GM21447 (cell line): ENCODE data around the gene TMEM125.

ENCODE experiments used
- ATAC-seq: cut with Tn5 transposase; IDR thresholded peaks from one replicate; pipeline ENCODE4 v1.9.1; 2021; ENCODE audit not compliant: unreplicated experiment

The TMEM125 gene

DNA sequence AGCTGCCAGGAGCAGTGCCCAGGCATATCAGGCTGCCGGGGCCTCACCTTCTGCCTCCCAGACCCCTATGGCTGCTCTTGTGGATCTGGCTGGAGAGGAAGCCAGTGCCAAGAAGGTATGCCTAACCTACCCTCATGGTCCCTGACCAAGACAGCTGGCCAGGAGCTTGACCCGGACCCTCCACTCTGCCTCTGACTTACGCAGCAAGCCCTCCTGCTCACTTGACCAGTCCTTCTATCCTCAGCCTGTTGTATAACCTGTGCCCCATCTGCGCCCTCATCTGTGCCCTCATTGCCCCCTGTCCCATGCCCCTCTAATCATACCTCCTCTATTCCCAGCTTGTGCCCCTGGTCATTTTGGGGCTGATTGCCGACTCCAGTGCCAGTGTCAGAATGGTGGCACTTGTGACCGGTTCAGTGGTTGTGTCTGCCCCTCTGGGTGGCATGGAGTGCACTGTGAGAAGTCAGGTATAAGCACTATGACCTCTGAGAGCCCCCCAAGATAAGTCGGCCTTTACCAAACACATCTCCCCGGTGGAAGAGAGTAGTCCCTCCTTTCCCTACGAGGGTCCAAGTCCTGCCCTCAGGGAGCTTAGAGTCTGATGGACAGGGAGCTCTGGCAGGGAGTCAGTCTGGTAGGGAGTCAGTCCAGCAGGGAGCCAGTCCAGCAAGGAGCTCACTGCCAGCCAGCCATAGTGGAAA is 37.8 kb downstream of the TMEM125 start:
- ATAC-seq: no peak

GRCh38 chr1:43308635-43309404 is 39.0 kb downstream of the TMEM125 start:
- no peak for ATAC-seq

DNA sequence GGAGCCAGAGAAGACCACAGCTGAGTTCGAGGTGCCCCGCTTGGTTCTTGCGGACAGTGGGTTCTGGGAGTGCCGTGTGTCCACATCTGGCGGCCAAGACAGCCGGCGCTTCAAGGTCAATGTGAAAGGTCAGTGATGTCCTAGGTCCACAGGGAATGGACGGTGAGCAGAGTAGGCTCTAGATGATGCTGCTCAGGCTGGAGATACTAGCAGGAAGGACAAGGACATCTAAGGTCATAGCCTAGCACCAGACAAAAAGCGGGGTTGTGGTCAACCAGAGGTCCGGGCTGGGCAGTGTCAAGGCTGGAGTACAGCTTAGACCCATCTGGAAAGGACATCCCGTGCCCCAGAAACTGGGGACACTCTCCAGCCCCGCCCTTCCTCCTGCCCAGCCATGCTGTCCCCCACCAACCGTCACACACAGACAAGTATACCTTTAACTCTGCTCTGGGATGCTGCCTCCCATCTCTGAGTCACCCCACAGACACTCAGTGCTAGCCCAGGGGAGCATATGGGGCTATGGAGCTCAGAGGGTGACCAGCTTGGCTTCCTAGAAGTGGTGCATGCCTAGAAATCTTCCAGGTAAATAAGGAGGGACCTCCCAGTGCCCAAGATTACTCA is 39.7 kb downstream of the TMEM125 start:
- ATAC-seq: no peak

- no peak for ATAC-seq
These were observed 41.7 kb downstream of the TMEM125 start for GRCh38 chr1:43311521-43311920.

DNA sequence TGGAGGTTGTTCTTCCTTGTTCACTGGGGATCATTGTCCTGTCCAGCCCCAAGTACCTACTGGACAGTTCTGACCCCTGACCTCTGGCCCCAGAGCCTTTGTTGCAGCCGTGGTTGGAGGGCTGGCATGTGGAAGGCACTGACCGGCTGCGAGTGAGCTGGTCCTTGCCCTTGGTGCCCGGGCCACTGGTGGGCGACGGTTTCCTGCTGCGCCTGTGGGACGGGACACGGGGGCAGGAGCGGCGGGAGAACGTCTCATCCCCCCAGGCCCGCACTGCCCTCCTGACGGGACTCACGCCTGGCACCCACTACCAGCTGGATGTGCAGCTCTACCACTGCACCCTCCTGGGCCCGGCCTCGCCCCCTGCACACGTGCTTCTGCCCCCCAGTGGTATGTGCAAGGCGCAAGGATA is 42.4 kb downstream of the TMEM125 start:
- no peak for ATAC-seq

GRCh38 chr1:43312663-43313515 is 43.1 kb downstream of the TMEM125 start:
- no peak for ATAC-seq

GRCh38 chr1:43313771-43314170 is 44.0 kb downstream of the TMEM125 start:
- ATAC-seq: no peak

DNA sequence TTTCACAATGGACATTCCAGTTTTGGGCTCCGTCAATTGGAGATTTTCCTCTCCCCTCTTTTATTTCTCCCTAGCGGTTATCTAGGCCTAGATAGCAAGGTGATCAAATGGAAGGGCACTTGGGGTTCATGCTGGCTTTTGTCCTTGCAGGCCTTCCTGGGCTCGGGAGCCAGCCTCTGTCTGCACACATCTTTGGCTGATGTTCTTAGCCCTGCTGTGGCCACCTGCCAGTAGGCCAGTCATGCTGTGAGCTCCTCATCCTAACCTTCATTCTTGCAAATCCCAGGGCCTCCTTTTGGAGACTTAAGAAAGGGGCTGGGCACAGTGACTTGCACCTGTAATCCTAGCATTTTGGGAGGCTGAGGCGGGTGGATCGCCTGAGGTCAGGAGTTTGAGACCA is 44.5 kb downstream of the TMEM125 start:
- no peak for ATAC-seq

- ATAC-seq: no peak
These were observed 45.7 kb downstream of the TMEM125 start for GRCh38 chr1:43315481-43315880.

- no peak for ATAC-seq
These were observed 46.4 kb downstream of the TMEM125 start for GRCh38 chr1:43315963-43316737.

DNA sequence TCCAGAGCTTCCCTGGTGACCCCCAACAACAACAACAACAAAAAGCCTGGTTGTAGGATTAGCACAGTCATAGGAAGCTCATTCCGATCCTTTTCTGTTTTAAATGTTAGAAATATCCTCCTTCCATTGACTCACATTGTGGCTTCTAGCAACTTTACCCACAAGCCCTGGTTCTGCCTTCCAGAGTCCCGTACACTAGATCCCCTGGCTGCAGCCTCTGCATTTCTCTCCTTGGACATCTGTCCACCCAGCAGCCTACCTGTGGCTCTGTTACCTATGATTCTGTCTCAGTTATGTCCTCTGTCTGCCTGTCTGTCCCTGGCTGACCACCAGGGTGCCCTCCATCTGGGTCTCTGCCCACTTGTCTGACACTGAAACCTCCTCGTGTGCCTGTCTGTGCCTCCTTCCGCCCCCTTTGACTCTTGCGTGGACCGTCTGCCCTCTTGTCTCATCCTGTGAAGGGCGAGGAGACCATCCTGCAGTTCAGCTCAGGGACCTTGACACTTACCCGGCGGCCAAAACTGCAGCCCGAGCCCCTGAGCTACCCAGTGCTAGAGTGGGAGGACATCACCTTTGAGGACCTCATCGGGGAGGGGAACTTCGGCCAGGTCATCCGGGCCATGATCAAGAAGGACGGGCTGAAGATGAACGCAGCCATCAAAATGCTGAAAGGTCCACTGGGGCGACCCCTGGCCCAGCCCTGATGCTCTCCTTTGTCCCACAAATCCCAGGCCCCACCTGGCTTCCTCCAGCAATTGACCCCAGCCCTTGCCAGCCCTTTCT is 47.1 kb downstream of the TMEM125 start:
- no peak for ATAC-seq

- no peak for ATAC-seq
These were observed 48.2 kb downstream of the TMEM125 start for GRCh38 chr1:43317817-43318471.

DNA sequence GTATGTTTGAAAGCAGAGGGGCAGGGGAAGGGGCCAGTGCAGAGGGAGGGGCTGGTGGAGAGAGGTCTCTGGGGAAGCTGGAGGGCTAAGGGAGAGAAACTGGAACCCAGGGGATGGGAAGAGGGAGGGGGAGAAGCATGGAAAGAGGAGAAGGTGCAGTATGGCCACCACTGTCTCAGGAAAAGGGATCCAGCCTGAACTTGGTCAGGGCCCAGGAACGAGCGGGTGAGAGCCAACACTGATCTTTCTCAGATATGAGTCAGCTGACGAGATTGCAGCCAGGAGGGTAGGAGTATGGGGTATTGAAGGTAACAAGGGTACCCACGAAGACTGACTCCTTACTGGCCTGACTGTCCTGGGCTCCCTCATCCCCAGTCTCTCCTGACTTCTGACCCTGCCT is 49.0 kb downstream of the TMEM125 start:
- no peak for ATAC-seq

DNA sequence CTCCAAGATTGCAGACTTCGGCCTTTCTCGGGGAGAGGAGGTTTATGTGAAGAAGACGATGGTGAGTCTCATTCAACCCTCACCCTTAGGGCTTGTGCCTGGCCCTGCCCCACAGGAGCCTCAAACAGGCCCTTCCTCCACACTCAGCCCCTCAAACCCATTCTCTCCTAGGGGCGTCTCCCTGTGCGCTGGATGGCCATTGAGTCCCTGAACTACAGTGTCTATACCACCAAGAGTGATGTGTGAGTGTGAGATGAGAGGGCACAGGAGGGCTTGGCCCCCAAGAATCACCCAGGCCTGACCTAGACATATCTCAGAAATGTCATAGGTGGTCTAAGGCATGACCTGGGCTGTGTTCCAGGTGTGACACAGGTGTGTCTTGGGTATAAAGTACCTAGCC is 49.5 kb downstream of the TMEM125 start:
- no peak for ATAC-seq

- ATAC-seq: no peak
These were observed 50.0 kb downstream of the TMEM125 start for GRCh38 chr1:43319766-43320165.

GRCh38 chr1:43321331-43321891 is 51.6 kb downstream of the TMEM125 start:
- ATAC-seq: no peak

DNA sequence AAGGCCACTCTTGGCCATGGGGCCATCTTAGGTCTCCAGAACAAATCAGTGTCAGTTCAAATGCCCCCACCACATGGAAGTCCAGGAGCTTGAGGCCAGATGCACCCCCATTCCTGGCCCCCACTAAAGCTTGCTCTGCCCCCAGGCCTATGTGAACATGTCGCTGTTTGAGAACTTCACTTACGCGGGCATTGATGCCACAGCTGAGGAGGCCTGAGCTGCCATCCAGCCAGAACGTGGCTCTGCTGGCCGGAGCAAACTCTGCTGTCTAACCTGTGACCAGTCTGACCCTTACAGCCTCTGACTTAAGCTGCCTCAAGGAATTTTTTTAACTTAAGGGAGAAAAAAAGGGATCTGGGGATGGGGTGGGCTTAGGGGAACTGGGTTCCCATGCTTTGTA is 52.7 kb downstream of the TMEM125 start:
- no peak for ATAC-seq
